ENCODE data around the gene BACE2.

The BACE2 gene

DNA sequence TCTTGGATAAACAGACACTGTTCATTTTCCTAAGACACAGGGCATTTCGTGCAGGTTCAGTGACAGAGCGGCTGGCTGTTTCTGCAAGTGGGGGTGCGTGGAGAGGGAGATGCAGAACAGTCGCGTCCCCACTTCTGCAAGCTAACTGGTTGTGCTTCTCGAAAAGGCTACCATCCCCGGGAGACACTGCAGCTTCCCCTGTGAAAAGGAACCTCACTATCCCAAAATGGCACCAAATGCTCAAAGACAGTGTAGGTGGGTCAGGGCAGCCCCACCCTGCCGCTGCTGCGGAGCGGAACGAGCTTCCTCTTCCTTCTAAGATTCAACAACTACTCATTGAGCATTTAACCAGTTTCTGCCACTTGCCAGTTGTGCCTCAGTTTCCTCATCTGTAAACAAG lies 19.2 kb upstream of the BACE2 start:
- no peak for DNase-seq (ENCODE audit: low read depth)

GRCh38 chr21:41149199-41149598 lies 18.8 kb upstream of the BACE2 start:
- no peak for DNase-seq (ENCODE audit: low read depth)

DNA sequence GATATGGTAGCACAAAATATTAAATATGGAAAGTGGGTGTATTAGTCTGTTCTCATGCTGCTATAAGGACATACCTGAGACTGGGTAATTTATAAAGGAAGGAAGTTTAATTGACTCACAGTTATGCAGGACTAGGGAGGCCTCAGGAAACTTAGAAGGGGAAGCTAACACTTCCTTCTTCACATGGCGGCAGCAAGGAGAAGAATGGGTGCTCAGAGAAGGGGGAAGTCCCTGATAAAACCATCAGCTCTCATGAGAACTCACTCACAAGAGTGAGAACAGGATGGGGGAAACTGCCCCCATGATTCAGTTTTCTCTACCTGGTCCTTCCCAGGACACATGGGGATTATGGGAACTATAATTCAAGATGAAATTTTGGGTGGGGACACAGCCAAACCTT lies 15.8 kb upstream of the BACE2 start:
- DNase-seq (ENCODE audit: low read depth): no peak

GRCh38 chr21:41153443-41153842 lies 14.5 kb upstream of the BACE2 start:
- no peak for DNase-seq (ENCODE audit: low read depth)

- no peak for DNase-seq (ENCODE audit: low read depth)
Measured at GRCh38 chr21:41156142-41156541, 11.8 kb upstream of the BACE2 start.

DNA sequence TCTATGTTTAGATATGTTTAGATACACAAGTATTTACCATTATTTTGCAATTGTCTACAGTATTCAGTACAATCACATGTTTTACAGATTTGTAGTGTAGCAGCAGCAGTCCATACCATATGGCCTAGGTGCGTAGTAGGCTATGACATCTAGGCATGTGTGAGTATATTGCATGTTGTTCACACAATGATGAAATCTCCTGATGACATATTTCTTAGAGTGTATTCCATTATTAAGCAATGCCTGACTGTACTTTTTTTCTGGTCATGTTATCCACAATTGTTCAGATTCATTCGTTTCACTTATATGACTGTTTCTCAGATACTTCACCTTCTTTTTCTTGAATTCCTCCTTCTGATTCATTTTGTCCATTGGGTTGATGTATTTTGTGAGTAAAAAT lies 9.9 kb upstream of the BACE2 start:
- DNase-seq (ENCODE audit: low read depth): no peak

DNA sequence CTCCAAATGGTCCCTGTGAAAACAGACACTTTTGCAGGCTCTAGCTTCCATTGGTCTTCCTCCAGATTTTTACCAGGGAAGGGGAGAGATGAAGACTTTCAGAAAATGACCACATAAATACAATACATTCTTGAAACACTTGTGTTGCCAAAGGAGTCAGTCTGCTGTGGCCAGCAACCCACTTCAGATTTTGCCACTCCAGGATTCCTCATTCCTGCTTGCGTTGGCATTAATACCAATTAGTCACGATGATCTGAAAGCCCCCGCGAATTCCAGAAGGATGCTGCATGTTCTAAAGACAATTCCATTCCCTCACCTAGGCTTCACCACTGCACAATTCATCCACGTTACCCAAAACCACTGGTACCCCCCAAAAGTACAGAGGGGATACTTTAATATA lies 7.9 kb upstream of the BACE2 start:
- no peak for DNase-seq (ENCODE audit: low read depth)

DNA sequence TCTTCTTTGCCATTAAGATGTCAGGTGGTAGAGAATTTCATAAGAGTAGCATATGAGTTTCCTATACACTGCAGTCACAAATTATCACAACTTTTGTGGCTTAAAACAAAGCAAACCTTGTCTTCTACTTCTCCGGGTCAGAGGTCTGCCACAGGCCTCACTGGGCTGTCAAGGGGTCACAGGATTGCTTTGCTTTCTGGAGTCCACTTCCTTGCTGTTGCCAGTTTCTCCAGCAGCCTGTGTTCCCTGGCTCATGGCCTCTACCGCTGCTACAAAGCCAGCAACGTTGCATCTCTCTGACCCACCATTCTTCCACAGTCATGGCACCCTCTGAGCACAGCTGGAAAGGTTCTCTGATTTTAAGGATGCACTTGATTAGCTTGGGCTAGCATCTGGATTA lies 6.5 kb upstream of the BACE2 start:
- no peak for DNase-seq (ENCODE audit: low read depth)

DNA sequence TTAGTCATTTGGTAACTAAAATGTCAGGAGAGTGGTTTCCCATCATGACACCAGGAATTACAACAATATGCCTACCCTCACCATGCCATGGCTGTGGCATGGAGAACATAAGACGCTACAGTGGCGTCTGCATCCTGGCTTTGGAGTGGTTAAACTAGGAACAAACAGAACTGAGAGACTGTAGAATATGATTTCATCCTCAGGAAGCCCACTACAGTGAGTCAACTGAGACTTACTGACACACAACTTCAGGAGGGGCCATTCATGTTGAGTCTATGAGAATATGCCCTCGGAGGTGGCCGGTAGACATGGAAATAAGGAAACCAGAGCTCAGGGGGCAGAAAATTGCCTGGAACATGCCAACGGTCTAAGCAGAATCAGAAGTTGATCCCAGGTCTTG lies 5.9 kb upstream of the BACE2 start:
- no peak for DNase-seq (ENCODE audit: low read depth)

DNA sequence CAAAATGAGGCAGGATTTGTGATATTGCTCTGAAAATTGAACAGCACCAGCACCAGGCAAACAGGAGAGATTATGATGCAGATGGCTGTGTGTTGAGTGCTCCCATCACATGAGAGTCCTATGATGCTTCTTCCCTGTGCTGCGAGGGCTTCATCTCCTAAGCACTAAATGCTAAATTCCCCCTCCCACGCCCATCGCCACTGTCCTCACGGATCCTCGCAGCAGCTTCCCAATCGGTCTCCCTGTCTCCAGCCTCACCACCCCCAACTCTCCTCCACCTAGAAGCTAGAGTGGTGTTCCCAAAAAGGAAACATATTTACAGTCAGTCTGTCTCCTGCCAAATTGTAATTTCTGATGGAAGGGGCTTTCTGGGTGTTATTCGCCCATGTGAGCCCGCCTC lies 4.9 kb upstream of the BACE2 start:
- DNase-seq (ENCODE audit: low read depth): no peak

DNA sequence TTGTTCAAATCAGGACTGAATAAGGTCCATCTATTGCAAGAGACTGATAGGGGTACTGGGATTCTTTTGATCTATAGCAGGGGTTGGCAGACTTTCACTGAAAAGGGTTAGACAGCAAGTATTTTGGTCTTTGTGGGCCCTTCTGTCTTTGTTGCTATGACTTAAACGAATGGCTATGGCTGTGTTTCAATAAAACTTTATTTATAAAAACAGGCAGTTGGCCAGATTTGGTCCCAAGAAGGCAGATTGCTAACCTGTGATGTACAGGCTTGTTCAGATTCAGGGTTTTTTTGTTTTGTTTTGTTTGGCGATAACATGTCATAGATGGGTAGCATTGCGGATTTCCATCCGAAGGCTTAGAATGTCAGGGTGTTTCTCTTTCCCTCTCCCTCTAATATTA lies 3.9 kb upstream of the BACE2 start:
- DNase-seq (ENCODE audit: low read depth): no peak

DNA sequence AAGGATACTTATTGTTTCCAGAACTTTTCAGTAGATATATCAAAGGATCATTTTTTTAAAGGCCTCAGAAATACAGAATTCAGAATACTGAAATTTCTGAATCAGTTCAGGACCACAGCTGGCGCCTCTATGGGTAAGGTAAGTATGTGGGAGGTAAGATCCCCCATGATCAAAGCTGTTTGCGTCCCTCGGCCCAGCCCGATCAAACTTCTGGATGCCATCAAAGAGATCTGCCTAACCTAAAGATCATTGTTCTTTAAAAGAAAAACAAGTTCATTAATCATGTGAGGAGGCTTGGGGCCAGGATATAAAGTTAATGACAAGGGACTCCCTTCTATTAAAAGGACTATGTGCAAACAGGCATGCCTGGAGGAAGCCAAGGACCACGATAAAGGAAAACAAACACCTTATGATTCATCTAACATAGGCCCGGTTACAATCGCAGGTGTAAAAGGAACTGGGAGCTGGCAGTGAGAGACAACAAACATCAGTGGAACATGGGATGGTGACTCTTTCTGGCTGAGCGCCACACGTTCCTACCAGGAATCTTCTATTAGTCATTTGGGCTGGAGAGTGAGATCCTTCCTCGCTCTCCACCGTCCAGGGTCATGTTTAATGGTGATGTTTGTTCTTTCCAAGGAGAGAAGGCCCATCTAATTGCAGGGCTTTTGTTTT lies 2.8 kb upstream of the BACE2 start:
- DNase-seq (ENCODE audit: low read depth): no peak

- DNase-seq (ENCODE audit: low read depth): no peak
Measured at GRCh38 chr21:41166884-41167283, 1.1 kb upstream of the BACE2 start.

- DNase-seq (ENCODE audit: low read depth): no peak
Measured at GRCh38 chr21:41168391-41169257, 664 bp downstream of the BACE2 start.

DNA sequence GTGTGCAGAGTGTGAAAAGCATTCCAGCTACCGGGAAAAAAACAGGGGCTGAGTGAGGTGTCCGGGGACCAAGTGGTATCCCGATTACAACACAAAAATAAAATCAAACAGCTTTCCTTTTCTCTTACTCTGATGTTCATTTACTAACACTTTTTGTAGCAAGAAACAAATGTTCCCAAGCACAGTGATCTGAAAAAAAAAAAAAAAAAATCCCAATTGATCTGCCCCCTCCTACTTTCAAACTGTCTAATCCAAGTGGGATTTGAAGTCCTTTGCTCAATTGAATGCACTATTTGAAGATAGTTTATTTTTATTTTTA lies 1.3 kb downstream of the BACE2 start:
- DNase-seq (ENCODE audit: low read depth): no peak

DNA sequence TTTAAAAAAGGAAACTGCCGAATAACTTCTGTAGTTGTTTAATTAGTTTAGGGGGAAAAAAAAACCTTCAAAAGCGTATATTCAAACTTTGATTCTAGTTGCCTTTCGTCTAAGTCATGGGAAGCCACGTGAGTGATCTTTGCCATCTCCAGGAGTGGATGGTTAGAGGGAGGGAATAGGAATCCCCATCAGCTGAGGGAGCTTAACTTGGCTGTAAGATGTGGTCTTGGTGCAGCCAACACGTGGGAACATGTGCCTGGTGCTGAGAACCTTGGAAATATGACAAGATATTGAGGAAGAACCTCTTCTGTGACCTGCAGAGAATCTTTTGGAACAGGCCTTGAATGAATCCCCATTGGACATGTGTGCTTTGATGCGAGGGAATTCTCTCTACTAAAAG lies 1.7 kb downstream of the BACE2 start:
- no peak for DNase-seq (ENCODE audit: low read depth)

- DNase-seq (ENCODE audit: low read depth): no peak
Measured at GRCh38 chr21:41170442-41170841, 2.5 kb downstream of the BACE2 start.

GRCh38 chr21:41170859-41171609 lies 3.1 kb downstream of the BACE2 start:
- DNase-seq (ENCODE audit: low read depth): no peak

- DNase-seq (ENCODE audit: low read depth): no peak
Measured at GRCh38 chr21:41175080-41175479, 7.1 kb downstream of the BACE2 start.

DNA sequence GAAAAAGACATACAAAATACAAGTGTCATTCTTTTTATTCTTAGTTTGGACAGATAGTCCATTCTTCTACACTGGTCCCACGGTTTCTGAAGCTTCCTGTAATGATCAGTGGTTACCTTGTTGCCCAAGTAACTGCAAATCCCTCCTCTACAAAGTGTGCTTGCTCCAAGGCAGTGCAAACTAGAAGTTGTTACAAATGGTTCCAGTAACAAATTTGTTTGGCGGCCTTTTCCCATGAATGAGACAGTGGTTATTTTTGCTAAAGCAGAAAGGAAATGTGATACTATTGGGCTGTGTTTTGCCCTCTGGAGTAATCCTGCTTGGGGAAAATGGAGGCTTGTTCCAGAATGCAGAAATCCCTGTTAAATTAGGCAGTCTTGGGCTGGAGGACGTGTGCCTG lies 8.9 kb downstream of the BACE2 start:
- DNase-seq (ENCODE audit: low read depth): no peak

DNA sequence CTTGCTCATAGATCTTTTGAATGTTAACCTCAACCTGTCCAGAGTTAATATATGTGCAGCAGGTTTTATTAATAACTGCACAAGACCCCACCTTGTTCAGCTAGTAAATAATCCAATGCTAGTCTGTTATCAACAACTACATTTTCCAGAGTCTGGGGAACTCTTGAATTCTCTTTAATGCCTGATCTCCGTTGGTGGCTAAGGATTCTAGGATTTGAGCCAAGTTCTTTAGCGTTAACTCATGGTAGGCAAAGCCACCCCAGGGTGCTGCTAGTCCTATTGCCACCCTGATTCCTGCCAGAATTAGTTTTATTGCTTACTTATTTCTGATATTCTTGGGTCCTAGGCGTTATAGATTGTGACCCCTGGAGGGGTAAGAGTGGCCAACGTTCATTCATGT lies 12.8 kb downstream of the BACE2 start:
- no peak for DNase-seq (ENCODE audit: low read depth)

- no peak for DNase-seq (ENCODE audit: low read depth)
Measured at GRCh38 chr21:41182547-41182946, 14.6 kb downstream of the BACE2 start.

GRCh38 chr21:41183575-41183974 lies 15.6 kb downstream of the BACE2 start:
- no peak for DNase-seq (ENCODE audit: low read depth)

Data from stimulated activated CD8-positive, alpha-beta memory T cell treated with anti-CD3 and anti-CD28 coated beads, Interleukin-15, amount 100 ng/mL, for 24 hours (primary cell).